Activated CD8-positive, alpha-beta T cell treated with anti-CD3 and anti-CD28 coated beads for 36 hours (primary cell): Measurements from ENCODE around the gene MAGIX. TPM values are rescaled to one million over a fixed set of nuclear protein-coding genes. Genes with fewer than 3 reads are reported as not detected.

Experiments used
- ATAC-seq: fragments of 200-7000 bp; cut with Tn5 transposase; one replicate; pipeline ENCODE4 v1.10.0; 2021; ENCODE audit warnings: mild to moderate bottlenecking, moderate library complexity
- CTCF ChIA-PET: fragments of 350-600 bp; sonication (Branson Sonifier 250); formaldehyde crosslinking; loops from one replicate; lab custom pipeline; 2021; ENCODE audit warnings: antibody characterized with exemption; lab: Charles Lee
- POLR2A ChIA-PET: fragments of 350-600 bp; sonication (Branson Sonifier 250); formaldehyde crosslinking; loops from one replicate; lab custom pipeline; 2021; ENCODE audit warnings: antibody characterized with exemption; lab: Charles Lee
- DNase-seq: peaks from one replicate; pipeline ENCODE4 v3.0.0-alpha.2; 2020
- H3K27ac Mint-ChIP-seq: one replicate; pipeline ENCODE4 v1.8.0; 2021; ENCODE audit warnings: mild to moderate bottlenecking, mixed read lengths
- H3K27me3 Mint-ChIP-seq: one replicate; pipeline ENCODE4 v1.8.0; 2021; ENCODE audit warnings: mixed read lengths
- H3K36me3 Mint-ChIP-seq: one replicate; pipeline ENCODE4 v1.8.0; 2021; ENCODE audit warnings: low read depth, mixed read lengths
- H3K4me1 Mint-ChIP-seq: one replicate; pipeline ENCODE4 v1.8.0; 2021; ENCODE audit warnings: low read depth, mixed read lengths
- H3K4me3 Mint-ChIP-seq: one replicate; pipeline ENCODE4 v1.8.0; 2021; ENCODE audit warnings: mild to moderate bottlenecking, moderate library complexity, mixed read lengths
- H3K9me3 Mint-ChIP-seq: one replicate; pipeline ENCODE4 v1.8.0; 2021; ENCODE audit warnings: mixed read lengths
- intact Hi-C: fragments of 100-400 bp; cut with micrococcal nuclease; formaldehyde crosslinking; loops from one replicate; pipeline ENCODE4 v1.10.0; 2022
- total RNA-seq, 2 experiments: library from RNA; stranded (reverse); gene quantifications; one replicate each; pipeline ENCODE4 v1.2.3, GENCODE V29; 2021
- TF ChIP-seq, protein P1 (sequence below): fragments of 200-600 bp; IDR thresholded peaks from one replicate; pipeline ENCODE4 v1.8.0; 2022; ENCODE audit warnings: antibody characterized with exemption, mild to moderate bottlenecking

Gene MAGIX
- total RNA-seq, 2 experiments from 2014 or later: 0.54 to 0.87 TPM

DNA sequence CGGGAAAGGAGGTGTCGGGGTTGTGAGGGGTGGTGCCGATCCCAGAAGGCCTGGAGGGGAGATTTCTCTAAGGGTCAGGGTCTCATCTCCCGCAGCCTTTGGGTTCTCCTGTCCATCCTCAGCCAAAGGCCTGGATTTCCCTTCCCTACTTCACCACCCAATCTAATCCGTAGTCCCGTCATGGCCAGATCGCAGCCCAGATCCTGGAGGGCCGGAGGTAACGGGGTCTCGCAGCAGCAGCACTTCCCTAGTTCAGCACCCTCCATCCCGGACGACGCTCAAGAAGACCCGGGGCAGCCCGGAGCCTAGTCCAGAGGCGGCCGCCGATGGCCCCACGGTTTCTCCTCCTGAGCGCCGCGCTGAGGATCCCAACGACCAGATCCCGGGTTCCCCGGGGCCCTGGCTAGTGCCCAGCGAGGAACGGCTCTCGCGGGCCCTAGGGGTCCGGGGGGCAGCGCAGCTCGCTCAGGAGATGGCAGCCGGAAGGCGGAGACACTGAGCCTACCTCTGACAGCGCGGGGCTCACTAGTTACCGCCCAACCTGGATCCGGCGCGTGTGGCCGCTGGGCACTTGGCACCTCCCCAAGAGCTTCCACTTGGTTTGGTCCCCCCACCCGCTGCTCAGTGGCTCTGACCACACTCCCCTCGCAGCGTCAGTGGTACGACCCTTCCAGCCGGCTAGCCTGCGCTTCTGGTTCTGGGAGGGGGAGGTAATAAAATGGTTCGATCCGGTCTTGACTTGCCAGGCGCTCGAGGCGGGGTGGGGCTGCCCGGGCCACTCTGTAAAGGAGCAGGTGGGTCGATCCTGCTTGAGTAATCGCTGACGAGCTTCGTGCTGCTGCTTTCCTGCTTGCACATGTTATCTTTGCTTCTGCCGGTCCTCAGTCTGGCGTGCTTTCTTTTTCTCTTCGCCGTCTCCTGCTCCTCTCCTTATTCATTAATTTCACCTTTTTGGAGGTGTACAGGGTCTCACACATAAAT is 3.6 kb downstream of the MAGIX start:
- DNase-seq: peak; percentile 86
- Mint-ChIP-seq H3K4me1 (peaks cover 25% of the 10 kb centered on the region), H3K4me3 (peak overlapping the region; percentile 78), H3K9me3 (no peaks in the 10 kb centered on the region), H3K27me3 (no peaks in the 10 kb centered on the region), H3K27ac (peak overlapping the region; percentile 93), H3K36me3 (no peaks in the 10 kb centered on the region)
- intact Hi-C loops: no loop called here
- CTCF ChIA-PET: interaction anchor here (0.9 to 6.1 kb wide), 4 partner anchors 11 to 103 kb away, joined by 3 to 34 read pairs (median 3); no protein-coding TSS in a partner anchor
- TF ChIP-seq, protein P1, sequence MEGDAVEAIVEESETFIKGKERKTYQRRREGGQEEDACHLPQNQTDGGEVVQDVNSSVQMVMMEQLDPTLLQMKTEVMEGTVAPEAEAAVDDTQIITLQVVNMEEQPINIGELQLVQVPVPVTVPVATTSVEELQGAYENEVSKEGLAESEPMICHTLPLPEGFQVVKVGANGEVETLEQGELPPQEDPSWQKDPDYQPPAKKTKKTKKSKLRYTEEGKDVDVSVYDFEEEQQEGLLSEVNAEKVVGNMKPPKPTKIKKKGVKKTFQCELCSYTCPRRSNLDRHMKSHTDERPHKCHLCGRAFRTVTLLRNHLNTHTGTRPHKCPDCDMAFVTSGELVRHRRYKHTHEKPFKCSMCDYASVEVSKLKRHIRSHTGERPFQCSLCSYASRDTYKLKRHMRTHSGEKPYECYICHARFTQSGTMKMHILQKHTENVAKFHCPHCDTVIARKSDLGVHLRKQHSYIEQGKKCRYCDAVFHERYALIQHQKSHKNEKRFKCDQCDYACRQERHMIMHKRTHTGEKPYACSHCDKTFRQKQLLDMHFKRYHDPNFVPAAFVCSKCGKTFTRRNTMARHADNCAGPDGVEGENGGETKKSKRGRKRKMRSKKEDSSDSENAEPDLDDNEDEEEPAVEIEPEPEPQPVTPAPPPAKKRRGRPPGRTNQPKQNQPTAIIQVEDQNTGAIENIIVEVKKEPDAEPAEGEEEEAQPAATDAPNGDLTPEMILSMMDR: peak; percentile 33
- ATAC-seq: peak; percentile 64
- POLR2A ChIA-PET: interaction anchor here (0.6 to 1.2 kb wide), 4 partner anchors 10 to 251 kb away, joined by 3 to 5 read pairs (median 3); no protein-coding TSS in a partner anchor

DNA sequence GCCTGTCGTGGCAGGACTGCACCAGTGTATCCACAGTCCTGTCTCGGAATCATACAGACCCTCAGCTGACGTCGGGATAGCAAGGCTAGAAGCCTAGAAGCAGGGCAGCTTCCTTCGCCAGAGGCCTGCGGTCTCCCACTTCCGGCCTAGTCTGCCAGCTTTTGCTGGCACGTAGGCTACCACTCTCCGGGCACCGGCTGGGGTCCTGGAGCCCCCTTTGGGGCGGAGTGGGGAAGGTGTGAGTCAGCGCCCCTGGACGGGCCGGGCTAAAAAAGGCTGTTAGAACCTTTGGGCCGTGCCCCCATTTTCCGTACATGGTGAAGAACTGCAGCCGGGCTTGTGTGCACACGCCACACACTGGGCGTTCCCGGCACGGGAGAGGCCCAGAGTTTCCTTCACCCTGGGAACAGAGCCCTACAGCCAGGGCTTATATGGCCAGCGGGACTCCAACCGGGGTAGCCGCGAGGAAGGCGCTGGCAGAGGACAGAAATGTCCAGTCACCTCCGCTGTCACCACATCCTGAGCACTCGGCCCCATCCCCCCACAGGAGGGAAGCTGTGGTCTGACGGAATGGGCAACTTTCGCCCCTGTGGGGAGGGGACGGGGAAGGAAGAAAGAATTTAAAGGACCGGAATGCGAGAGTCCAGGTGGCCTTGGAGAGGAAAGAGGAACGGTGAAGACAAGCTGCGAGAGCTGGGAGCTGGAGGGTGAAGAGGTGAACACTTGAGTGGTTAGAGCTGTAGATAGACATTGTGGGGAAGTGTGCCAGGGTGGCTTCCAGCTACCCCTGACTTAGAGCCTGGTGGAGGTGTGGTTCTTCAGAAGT is 4.6 kb downstream of the MAGIX start:
- ChIA-PET POLR2A (interaction anchor here (0.6 to 1.2 kb wide), 5 partner anchors 9 to 252 kb away, joined by 3 to 5 read pairs (median 3); no protein-coding TSS in a partner anchor), CTCF (interaction anchor here (0.9 to 6.1 kb wide), 6 partner anchors 12 to 102 kb away, joined by 3 to 34 read pairs (median 3); no protein-coding TSS in a partner anchor)
- intact Hi-C loops: no loop called here
- H3K4me3 Mint-ChIP-seq: peak overlapping the region; percentile 78
- no peaks in the 10 kb centered on the region for H3K36me3 Mint-ChIP-seq
- no peaks in the 10 kb centered on the region for H3K27me3 Mint-ChIP-seq
- peak; percentile 80 for DNase-seq
- H3K27ac Mint-ChIP-seq: peak overlapping the region; percentile 93
- no peaks in the 10 kb centered on the region for H3K9me3 Mint-ChIP-seq
- TF ChIP-seq, protein P1: no peak
- H3K4me1 Mint-ChIP-seq: peaks cover 25% of the 10 kb centered on the region
- ATAC-seq: peak; percentile 35

DNA sequence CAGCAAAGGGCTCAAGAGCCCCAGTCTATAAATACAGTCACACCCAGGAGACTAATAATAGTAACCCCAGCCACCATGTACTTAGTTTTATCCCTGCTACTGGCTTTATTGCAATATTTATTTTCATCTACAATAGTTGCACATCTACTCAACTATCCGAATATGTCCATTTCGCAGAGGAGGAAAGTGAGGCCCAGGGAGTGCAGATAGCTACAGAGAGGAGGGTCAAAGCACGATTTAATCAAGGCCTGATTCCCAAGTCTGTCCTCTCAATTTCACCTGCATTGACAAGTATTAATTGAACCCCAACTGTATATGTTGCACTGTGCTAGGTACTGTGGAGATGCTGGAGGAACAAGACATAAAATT is 5.2 kb downstream of the MAGIX start:
- CTCF ChIA-PET: interaction anchor here (1.2 to 6.1 kb wide), 4 partner anchors 12 to 25 kb away, joined by 3 to 34 read pairs (median 4); no protein-coding TSS in a partner anchor
- DNase-seq (no peak), ATAC-seq (no peak)
- intact Hi-C loops: no loop called here
- Mint-ChIP-seq H3K4me3 (peak overlapping the region; percentile 78), H3K9me3 (no peaks in the 10 kb centered on the region), H3K27me3 (no peaks in the 10 kb centered on the region), H3K4me1 (peaks cover 27% of the 10 kb centered on the region), H3K27ac (peak overlapping the region; percentile 93), H3K36me3 (peaks cover 2% of the 10 kb centered on the region)
- POLR2A ChIA-PET: interaction anchor here (1.0 kb wide), 1 partner anchor 101 kb away, joined by 3 read pairs; no protein-coding TSS in a partner anchor
- TF ChIP-seq, protein P1: no peak

DNA sequence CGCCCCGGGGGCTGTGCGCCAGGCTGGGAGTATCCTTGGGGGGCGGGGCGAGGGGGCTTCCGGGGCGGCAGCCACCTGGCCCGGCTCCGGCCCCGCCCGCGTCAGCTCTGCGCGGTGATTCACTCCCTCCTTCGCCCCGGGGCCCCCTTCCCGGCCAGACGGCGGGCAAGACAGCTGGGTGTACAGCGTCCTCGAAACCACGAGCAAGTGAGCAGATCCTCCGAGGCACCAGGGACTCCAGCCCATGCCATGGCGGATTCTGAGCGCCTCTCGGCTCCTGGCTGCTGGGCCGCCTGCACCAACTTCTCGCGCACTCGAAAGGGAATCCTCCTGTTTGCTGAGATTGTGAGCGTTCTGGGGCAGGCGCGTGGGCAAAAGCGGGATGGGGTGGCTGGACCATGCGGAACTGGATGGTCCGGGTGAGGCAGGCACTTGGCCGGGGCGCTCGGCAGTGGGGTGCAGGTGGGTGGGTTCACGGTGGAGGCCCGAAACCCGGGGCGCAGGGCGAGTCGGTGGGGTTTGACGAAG is 9.3 kb downstream of the MAGIX start, which contains the start of gene PLP2:
Gene PLP2, plus strand, starts transcription at position 147 of the 528 bp plus-strand sequence. Its CDS starts 103 bp downstream, at position 250.
- DNase-seq (peak; percentile 85), ATAC-seq (peak; percentile 59)
- ChIA-PET CTCF (interaction anchor here (0.8 to 2.0 kb wide), 2 partner anchors 16 to 19 kb away, joined by 3 to 6 read pairs; no protein-coding TSS in a partner anchor), POLR2A (interaction anchor here (1.4 kb wide), 1 partner anchor 11 kb away, joined by 3 read pairs; no protein-coding TSS in a partner anchor)
- Mint-ChIP-seq H3K36me3 (peaks cover 29% of the 10 kb centered on the region), H3K4me1 (peaks cover 24% of the 10 kb centered on the region), H3K4me3 (peak within 1 kb of the TSS; percentile 85), H3K27ac (peak within 1 kb of the TSS; percentile 93), H3K9me3 (no peaks in the 10 kb centered on the region), H3K27me3 (no peaks in the 10 kb centered on the region)
- TF ChIP-seq, protein P1: no peak
- intact Hi-C loops: no loop called here
